Measurements from ENCODE around the gene RAD51B. TPM values are rescaled to one million over a fixed set of nuclear protein-coding genes. Genes with fewer than 3 reads are reported as not detected.

The RAD51B gene
- total and polyA plus RNA-seq, 9 of the 15 experiments (the other 6 are each of a cell fraction or from before 2014, with no cell fraction given): 8.5 to 17.3 (median 11.3) TPM

GRCh38 chr14:67881225-67881624 lies 61.6 kb downstream of the RAD51B start:
- Histone ChIP-seq H3K9me3 (replicated peaks; ENCODE audit: control insufficient read depth, insufficient read depth, low read depth, low read length) (no peaks in the 10 kb centered on the region), H2AFZ (ENCODE audit: low read depth, low read length) (no peak overlapping the region), H4K20me1 (replicated peaks; ENCODE audit: control insufficient read depth, insufficient read depth, low read length) (no peaks in the 10 kb centered on the region), H3K79me2 (ENCODE audit: control insufficient read depth, insufficient read depth, low read length) (no peaks in the 10 kb centered on the region), H3K27me3 (ENCODE audit: control insufficient read depth in 2 of 2, insufficient read depth in 2 of 2, low read length in 2 of 2) (no peaks in the 10 kb centered on the region), H3K9ac (ENCODE audit: insufficient read depth in 1 of 2, low read depth in 2 of 2, low read length in 2 of 2) (no peak overlapping the region), H3K4me2 (ENCODE audit: insufficient read depth, low read length) (no peak overlapping the region), H3K27ac (ENCODE audit: extremely low read depth, low read depth, low read length) (no peak overlapping the region), H3K4me1 (replicated peaks in 1 of 2; ENCODE audit: control insufficient read depth in 2 of 2, insufficient read depth in 2 of 2, low read length in 2 of 2) (no peaks in the 10 kb centered on the region), H3K9me1 (ENCODE audit: control insufficient read depth, insufficient read depth, low read length) (no peaks in the 10 kb centered on the region), H3K4me3 (no peak overlapping the region), H3K36me3 (ENCODE audit: control insufficient read depth, insufficient read depth, low read length) (no peaks in the 10 kb centered on the region)
- no peak for FAIRE-seq
- ChIA-PET CTCF (ENCODE audit: low intra/inter-chr PET ratio) (no interaction called here), POLR2A (interaction anchor here (1.1 kb wide), 1 partner anchor 12 kb away, joined by 3 read pairs; no protein-coding TSS in a partner anchor)
- ATAC-seq: no peak
- in situ Hi-C loops (cut with MboI): no loop called here
- 31% methylated on average over 2 of the region's 2 CpGs for WGBS (ENCODE audit: insufficient coverage, low coverage, missing lambda C conversion rate)
- no TSS peak for BruUV-seq (replicated peaks)
- DNase-seq (ENCODE audit: extremely low read depth in 1 of 4, low spot score in 3 of 4): no peak
- intact Hi-C loops (cut with micrococcal nuclease): no loop called here
- TF ChIP-seq CREB5 (CRISPR knock-in tag; IDR thresholded peaks at IDR 0.05) (no peak), KLF1 (tag; IDR thresholded peaks at IDR 0.05) (no peak), DACH1 (IDR thresholded peaks at IDR 0.05; ENCODE audit: partially characterized antibody) (no peak), RHOXF2B (CRISPR knock-in tag; conservative IDR thresholded peaks at IDR 0.05) (no peak), TOE1 (IDR thresholded peaks at IDR 0.05; ENCODE audit: borderline replicate concordance) (no peak), TOE1 (CRISPR knock-in tag; IDR thresholded peaks at IDR 0.05; ENCODE audit: borderline replicate concordance, low read depth) (no peak), ZNF589 (CRISPR knock-in tag; IDR thresholded peaks at IDR 0.05; ENCODE audit: low read depth) (no peak), TCF7 (IDR thresholded peaks at IDR 0.05; ENCODE audit: borderline replicate concordance) (no peak), ZBED1 (IDR thresholded peaks at IDR 0.05) (no peak), SMAD1 (IDR thresholded peaks at IDR 0.05; ENCODE audit: low read depth, low read length, partially characterized antibody) (no peak), EP300 (IDR thresholded peaks at IDR 0.05; ENCODE audit: low read length) (no peak), ZNF318 (IDR thresholded peaks at IDR 0.05; ENCODE audit: borderline replicate concordance in 1 of 2, low read depth in 1 of 2) (no peak), ZNF57 (CRISPR knock-in tag; IDR thresholded peaks at IDR 0.05) (no peak)

Data from K562 (cell line).